GM23248 (cell line): ENCODE results near the gene BROX. TPM values are rescaled to one million over a fixed set of nuclear protein-coding genes. Genes with fewer than 3 reads are reported as not detected.

Experiments used
- DNase-seq: peaks from one replicate; pipeline ENCODE4 v3.0.0-alpha.2; 2015
- H2AFZ ChIP-seq: fragments of 200-600 bp; sonication (generic); 2 replicates; pipeline ENCODE4 v1.6.1; 2016; ENCODE audit warnings: antibody characterized with exemption
- H3F3A ChIP-seq: fragments of 200-600 bp; sonication (generic); 2 replicates; pipeline ENCODE4 v1.6.1; 2016; ENCODE audit warnings: mild to moderate bottlenecking, antibody characterized with exemption, mixed run types; ENCODE audit not compliant: insufficient read depth
- H3K27ac ChIP-seq: fragments of 200-600 bp; sonication (generic); 2 replicates; pipeline ENCODE4 v1.5.1; 2016; ENCODE audit warnings: mild to moderate bottlenecking
- H3K27me3 ChIP-seq: fragments of 200-600 bp; sonication (generic); replicated peaks from 2 replicates; pipeline ENCODE4 v1.6.1; 2016; ENCODE audit warnings: mild to moderate bottlenecking; ENCODE audit not compliant: insufficient read depth
- H3K36me3 ChIP-seq: fragments of 200-600 bp; sonication (generic); 2 replicates; pipeline ENCODE4 v1.6.1; 2016; ENCODE audit warnings: low read depth, mild to moderate bottlenecking
- H3K4me1 ChIP-seq: fragments of 200-600 bp; sonication (generic); 2 replicates; pipeline ENCODE4 v1.6.1; 2016; ENCODE audit warnings: mild to moderate bottlenecking; ENCODE audit not compliant: insufficient read depth
- H3K4me2 ChIP-seq: fragments of 200-600 bp; sonication (generic); one replicate; pipeline ENCODE4 v1.6.1; 2016; ENCODE audit warnings: mild to moderate bottlenecking; ENCODE audit not compliant: unreplicated experiment
- H3K4me3 ChIP-seq: fragments of 200-600 bp; sonication (generic); 2 replicates; pipeline ENCODE4 v1.5.1; 2016; ENCODE audit warnings: mild to moderate bottlenecking
- H3K79me2 ChIP-seq: fragments of 200-600 bp; sonication (generic); 2 replicates; pipeline ENCODE4 v1.6.1; 2016; ENCODE audit warnings: mild to moderate bottlenecking; ENCODE audit not compliant: insufficient read depth
- H3K9ac ChIP-seq: fragments of 200-600 bp; sonication (generic); 2 replicates; pipeline ENCODE4 v1.6.1; 2016; ENCODE audit warnings: mild to moderate bottlenecking
- H3K9me2 ChIP-seq: fragments of 200-600 bp; sonication (generic); 2 replicates; pipeline ENCODE4 v1.6.1; 2016; ENCODE audit warnings: mixed run types, mild to moderate bottlenecking, moderate library complexity; ENCODE audit not compliant: insufficient read depth
- H3K9me3 ChIP-seq: fragments of 200-600 bp; sonication (generic); one replicate; pipeline ENCODE4 v1.6.1; 2017; ENCODE audit warnings: low read depth
- H4K20me1 ChIP-seq: fragments of 200-600 bp; sonication (generic); 2 replicates; pipeline ENCODE4 v1.6.0; 2016; ENCODE audit not compliant: insufficient read depth
- EZH2 ChIP-seq: fragments of 200-600 bp; sonication (generic); IDR thresholded peaks from 2 replicates; pipeline ENCODE4 v1.6.1; 2018; ENCODE audit warnings: antibody characterized with exemption, mild to moderate bottlenecking; ENCODE audit not compliant: insufficient read depth, poor library complexity, severe bottlenecking
- EZH2phosphoT487 ChIP-seq: fragments of 200-600 bp; sonication (generic); IDR thresholded peaks from 2 replicates; pipeline ENCODE4 v1.6.1; 2018; ENCODE audit warnings: antibody characterized with exemption, moderate library complexity, mild to moderate bottlenecking, low read depth; ENCODE audit not compliant: insufficient read depth
- WGBS, 2 experiments: methylation state at CpG; one replicate each; pipeline ENCODE4 v1.1.6; 2015 to 2017; ENCODE audit warnings: low lambda C conversion rate in 2 of 2, low coverage in 1 of 2; ENCODE audit errors: missing lambda C conversion rate in 2 of 2; 5-methylcytosine and 5-hydroxymethylcytosine counted together
- in situ Hi-C: fragments of 300-500 bp; cut with MboI; formaldehyde crosslinking; loops from 2 replicates; pipeline ENCODE4 v1.15.0; 2020
- polyA plus RNA-seq: library from polyadenylated mRNA; unstranded; fragments of >200 nt; fragmentation: Nextera tagmentation; extraction: Ambion mirVana; gene quantifications from 2 replicates; pipeline ENCODE4 v1.2.1, GENCODE V29; 2016
- total RNA-seq: library from RNA; depleted of rRNA; stranded (reverse); fragments of >200 nt; shearing (Covaris generic); gene quantifications from 2 replicates; pipeline ENCODE4 v1.2.3, GENCODE V29; 2014

The BROX gene
- total and polyA plus RNA-seq, 2 experiments from 2014 or later = 75.7 to 97.7 TPM

- Histone ChIP-seq H3K9me3 (no peaks in the 10 kb centered on the region), H3K9ac (no peak overlapping the region), H3K4me3 (no peak overlapping the region), H4K20me1 (no peaks in the 10 kb centered on the region), H3K4me1 (peaks cover 7% of the 10 kb centered on the region; the same call in 1 of the 2 replicates), H3K9me2 (no peaks in the 10 kb centered on the region), H3F3A (peaks cover 11% of the 10 kb centered on the region; the same call in 1 of the 2 replicates), H3K36me3 (no peaks in the 10 kb centered on the region), H3K27me3 (no peaks in the 10 kb centered on the region), H3K27ac (no peak overlapping the region), H3K79me2 (no peaks in the 10 kb centered on the region), H2AFZ (peak overlapping the region; percentile 68), H3K4me2 (peak overlapping the region; percentile 29)
- TF ChIP-seq EZH2 (no peak), EZH2phosphoT487 (no peak)
- no peak for DNase-seq
- in situ Hi-C loops = no loop called here
- WGBS, 2 experiments = 5 to 6% methylated on average over 4 of the region's 4 CpGs
Observed at GRCh38 chr1:222772996-222773379, 60.6 kb downstream of the BROX start.

- in situ Hi-C loops = no loop called here
- Histone ChIP-seq H3K4me3 (no peak overlapping the region), H3K9me3 (no peaks in the 10 kb centered on the region), H2AFZ (no peak overlapping the region), H3K9me2 (no peaks in the 10 kb centered on the region), H3K9ac (no peak overlapping the region), H3K4me1 (peaks cover 7% of the 10 kb centered on the region; the same call in 1 of the 2 replicates), H4K20me1 (no peaks in the 10 kb centered on the region), H3K4me2 (no peak overlapping the region), H3F3A (peaks cover 10% of the 10 kb centered on the region; the same call in 1 of the 2 replicates), H3K79me2 (no peaks in the 10 kb centered on the region), H3K36me3 (no peaks in the 10 kb centered on the region), H3K27ac (no peak overlapping the region), H3K27me3 (no peaks in the 10 kb centered on the region)
- TF ChIP-seq EZH2phosphoT487 (no peak), EZH2 (no peak)
- peak; percentile 70 for DNase-seq
- 92 to 93% methylated on average over 1 of the region's 1 CpG for WGBS, 2 experiments
Observed at GRCh38 chr1:222777463-222777862, 65.1 kb downstream of the BROX start.

- Histone ChIP-seq H3F3A (peaks cover 5% of the 10 kb centered on the region; the same call in 1 of the 2 replicates), H3K9ac (no peak overlapping the region), H3K9me2 (no peaks in the 10 kb centered on the region), H3K27ac (no peak overlapping the region), H4K20me1 (no peaks in the 10 kb centered on the region), H3K36me3 (no peaks in the 10 kb centered on the region), H2AFZ (no peak overlapping the region), H3K9me3 (no peaks in the 10 kb centered on the region), H3K27me3 (no peaks in the 10 kb centered on the region; the same call in 1 of the 2 replicates), H3K4me1 (peaks cover 3% of the 10 kb centered on the region; the same call in 1 of the 2 replicates), H3K4me2 (no peak overlapping the region), H3K79me2 (no peaks in the 10 kb centered on the region), H3K4me3 (no peak overlapping the region)
- in situ Hi-C loops = no loop called here
- peak; percentile 47 for DNase-seq
- 34 to 39% methylated on average over 2 of the region's 2 CpGs for WGBS, 2 experiments
- no peak for TF ChIP-seq EZH2phosphoT487
Observed at GRCh38 chr1:222777977-222778376, 65.6 kb downstream of the BROX start.

GRCh38 chr1:222781251-222781650 is 68.9 kb downstream of the BROX start:
- H3F3A ChIP-seq = 0 out of 2 replicates have a peak, but pooled peaks cover 4% of the 10 kb centered on the region
- no peaks in the 10 kb centered on the region for H4K20me1 ChIP-seq
- H3K4me3 ChIP-seq = no peak overlapping the region
- H3K9me3 ChIP-seq = no peaks in the 10 kb centered on the region
- TF ChIP-seq EZH2 (no peak), EZH2phosphoT487 (no peak)
- peaks cover 28% of the 10 kb centered on the region for H3K27me3 ChIP-seq
- no peaks in the 10 kb centered on the region for H3K79me2 ChIP-seq
- WGBS, 2 experiments = 46 to 55% methylated on average over 4 of the region's 4 CpGs
- no peaks in the 10 kb centered on the region for H3K9me2 ChIP-seq
- H3K4me1 ChIP-seq = no peaks in the 10 kb centered on the region; the same call in 1 of the 2 replicates
- no peak overlapping the region for H3K4me2 ChIP-seq
- no peak for DNase-seq
- no peak overlapping the region for H2AFZ ChIP-seq
- no peaks in the 10 kb centered on the region for H3K36me3 ChIP-seq
- H3K9ac ChIP-seq = no peak overlapping the region
- in situ Hi-C loops = no loop called here
- H3K27ac ChIP-seq = no peak overlapping the region

- Histone ChIP-seq H3K4me2 (no peak overlapping the region), H3K9me3 (no peaks in the 10 kb centered on the region), H4K20me1 (no peaks in the 10 kb centered on the region), H3K79me2 (no peaks in the 10 kb centered on the region), H3F3A (no peaks in the 10 kb centered on the region), H3K9me2 (no peaks in the 10 kb centered on the region), H3K27ac (no peak overlapping the region), H3K9ac (no peak overlapping the region), H3K4me3 (no peak overlapping the region), H2AFZ (no peak overlapping the region), H3K36me3 (no peaks in the 10 kb centered on the region), H3K4me1 (no peaks in the 10 kb centered on the region), H3K27me3 (peaks cover 28% of the 10 kb centered on the region)
- peak; percentile 32 for DNase-seq
- no peak for TF ChIP-seq EZH2
- no peak for TF ChIP-seq EZH2phosphoT487
- in situ Hi-C loops = no loop called here
Observed at GRCh38 chr1:222783051-222783450, 70.7 kb downstream of the BROX start.
